HG02678 (cell line): ENCODE results near the gene PKDCC.
"Not testable (repeated sequence)": the region's sequence is repeated elsewhere in the genome, so short reads cannot be mapped to it uniquely, and the experiment has no call there.

Source experiments
- ATAC-seq: cut with Tn5 transposase; IDR thresholded peaks from one replicate; pipeline ENCODE4 v1.9.1; 2021; ENCODE audit warnings: mild to moderate bottlenecking, moderate library complexity; ENCODE audit not compliant: unreplicated experiment

PKDCC gene

DNA sequence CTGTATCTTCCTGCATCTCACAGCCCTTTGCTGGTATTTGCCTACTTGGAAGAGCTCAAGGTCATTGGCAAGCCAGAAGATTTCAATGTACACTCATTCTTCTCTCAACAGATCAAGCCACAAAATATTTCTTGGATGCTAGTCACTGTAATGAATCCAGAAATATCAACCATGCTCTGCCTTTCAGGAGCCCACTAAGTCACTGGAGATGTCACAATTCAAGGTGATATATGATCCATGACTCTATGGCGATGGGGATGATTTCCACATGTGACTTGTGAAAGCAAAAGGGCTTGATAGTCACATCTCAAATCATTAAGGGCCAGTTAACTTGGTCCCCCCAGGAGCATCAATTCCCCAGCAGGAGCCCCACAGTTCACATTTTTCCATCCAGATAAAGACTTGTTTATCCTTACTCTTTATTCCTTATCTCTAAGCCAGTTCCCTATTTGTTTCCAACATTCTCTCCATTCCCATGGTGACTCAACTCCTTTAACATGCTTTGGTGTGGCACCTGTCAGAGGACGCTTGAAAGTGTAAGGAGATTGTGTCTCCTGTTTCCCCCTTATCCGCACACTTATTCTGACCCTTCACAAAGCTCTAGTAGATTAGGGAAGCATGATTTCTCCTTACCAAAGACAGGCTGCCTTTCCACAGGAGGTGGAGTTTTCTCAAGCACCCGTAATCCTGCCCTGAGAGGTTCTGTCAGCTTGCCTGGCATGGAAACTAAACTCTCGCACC lies 15.8 kb downstream of the PKDCC start:
- ATAC-seq, result no peak

DNA sequence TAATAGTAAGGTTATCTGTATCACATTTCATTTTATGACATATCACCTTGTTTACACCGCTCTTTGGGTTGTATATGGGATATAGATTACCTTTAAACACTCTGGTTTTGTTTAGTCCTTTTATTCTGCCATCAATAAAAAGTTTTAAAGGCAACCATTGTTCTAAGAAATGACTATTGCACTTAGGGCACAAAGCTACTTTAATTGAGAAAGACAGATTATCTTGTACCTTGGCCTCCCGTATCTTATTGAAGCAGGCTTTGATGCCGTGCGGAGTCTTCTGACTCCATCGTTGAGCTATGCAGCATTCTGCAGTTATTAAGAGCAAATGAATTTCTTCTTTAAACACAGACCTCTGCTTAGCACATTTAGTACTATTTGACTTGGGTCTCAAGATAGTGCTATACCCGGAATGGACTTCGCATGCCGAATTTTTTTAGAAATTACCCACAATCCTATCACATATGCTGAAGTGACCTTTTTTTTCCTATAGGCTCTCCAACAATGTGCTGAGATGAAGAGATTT lies 16.7 kb downstream of the PKDCC start:
- ATAC-seq, result no peak

GRCh38 chr2:42065753-42066152 lies 17.9 kb downstream of the PKDCC start:
- not testable (repeated sequence) for ATAC-seq

DNA sequence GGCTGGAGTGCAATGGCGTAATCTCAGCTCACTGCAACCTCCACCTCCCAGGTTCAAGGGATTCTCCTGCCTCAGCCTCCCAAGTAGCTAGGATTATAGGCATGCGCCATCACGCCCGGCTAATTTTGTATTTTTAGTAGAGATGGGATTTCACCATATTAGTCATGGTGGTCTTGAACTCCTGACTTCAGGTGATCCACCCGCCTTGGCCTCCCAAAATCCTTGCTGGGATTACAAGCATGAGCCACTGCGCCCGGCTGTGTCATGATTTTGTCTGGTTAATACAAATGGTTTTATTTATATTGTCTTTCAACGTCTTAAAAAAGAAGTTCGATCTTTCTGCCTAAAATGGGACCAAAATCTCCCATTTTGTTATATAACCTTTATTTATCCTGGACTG lies 19.2 kb downstream of the PKDCC start:
- not testable (repeated sequence) for ATAC-seq

- ATAC-seq, result no peak
Observed at GRCh38 chr2:42067521-42067920, 19.7 kb downstream of the PKDCC start.

DNA sequence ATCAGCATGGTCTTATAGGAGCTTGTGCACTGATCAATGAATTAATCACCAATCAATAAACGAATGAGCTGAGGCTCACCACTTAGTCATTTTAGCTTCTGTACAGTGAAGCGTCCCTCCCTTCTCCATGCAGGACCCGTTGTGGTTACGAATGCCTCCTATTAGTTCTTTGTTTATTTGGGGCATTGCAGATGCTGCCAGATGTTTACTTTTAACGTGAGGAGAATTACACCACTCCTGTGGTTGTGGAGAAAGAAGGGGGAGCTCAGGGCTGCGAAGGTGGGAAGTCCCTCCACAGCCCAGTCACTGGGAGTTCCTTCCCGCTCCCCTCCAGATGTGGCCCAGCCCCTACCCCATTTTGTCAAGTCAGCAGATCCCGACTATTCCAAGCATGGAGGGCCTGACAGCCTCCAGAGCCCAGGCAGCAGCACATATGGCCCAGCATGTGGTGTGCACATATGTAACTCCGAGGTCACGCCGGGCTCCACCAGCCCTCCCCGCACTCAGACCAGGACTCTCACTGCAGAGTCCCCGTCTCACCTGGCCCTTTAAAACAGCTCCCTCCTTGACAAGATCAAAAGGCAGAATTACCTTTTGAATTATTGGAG lies 20.9 kb downstream of the PKDCC start:
- no peak for ATAC-seq

DNA sequence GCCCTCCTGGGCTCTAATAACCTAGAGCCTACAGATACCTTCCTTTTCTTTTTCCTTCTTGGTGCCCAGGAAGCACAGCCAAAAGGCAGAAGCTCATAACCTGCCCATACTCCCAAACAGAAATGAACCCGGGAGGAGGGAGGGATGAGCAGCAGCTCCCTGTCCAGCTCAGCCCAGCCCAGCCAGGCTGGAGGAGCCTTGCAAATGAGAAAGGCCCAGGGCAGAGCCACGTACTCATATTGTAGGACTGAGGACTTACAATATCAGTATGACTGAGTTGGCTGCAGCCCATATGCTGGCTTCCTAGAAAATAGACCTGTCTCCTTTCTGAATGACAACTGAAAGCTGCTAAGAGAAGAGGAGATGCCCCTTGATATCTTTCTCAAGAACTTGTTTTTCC lies 21.7 kb downstream of the PKDCC start:
- no peak for ATAC-seq

- no peak for ATAC-seq
Observed at GRCh38 chr2:42071791-42072190, 24.0 kb downstream of the PKDCC start.

GRCh38 chr2:42072349-42073118 lies 24.7 kb downstream of the PKDCC start:
- ATAC-seq, result no peak

- no peak for ATAC-seq
Observed at GRCh38 chr2:42073739-42074503, 26.1 kb downstream of the PKDCC start.

- ATAC-seq, result no peak
Observed at GRCh38 chr2:42074661-42075060, 26.8 kb downstream of the PKDCC start.

GRCh38 chr2:42076357-42077225 lies 28.8 kb downstream of the PKDCC start:
- ATAC-seq, result no peak

- no peak for ATAC-seq
Observed at GRCh38 chr2:42077343-42077742, 29.5 kb downstream of the PKDCC start.

- no peak for ATAC-seq
Observed at GRCh38 chr2:42079737-42080287, 32.0 kb downstream of the PKDCC start.

DNA sequence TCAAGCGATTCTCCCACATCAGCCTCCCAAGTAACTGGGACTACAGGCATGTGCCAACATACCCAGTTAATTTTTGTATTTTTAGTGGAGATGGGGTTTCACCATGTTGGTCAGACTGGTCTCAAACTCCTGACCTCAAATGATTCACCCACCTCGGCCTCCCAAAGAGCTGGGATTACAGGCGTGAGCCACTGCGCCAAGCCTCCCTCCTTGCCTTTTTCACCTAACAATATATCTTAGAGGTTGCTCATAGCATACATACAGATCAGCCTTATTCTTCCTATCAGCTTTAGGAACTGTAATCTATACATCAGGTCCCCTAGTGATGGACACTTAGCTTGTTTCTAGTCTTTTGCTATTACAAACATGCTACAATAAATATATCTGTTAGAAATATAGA lies 33.3 kb downstream of the PKDCC start:
- ATAC-seq, result not testable (repeated sequence)

- ATAC-seq, result no peak
Observed at GRCh38 chr2:42082016-42082415, 34.2 kb downstream of the PKDCC start.

GRCh38 chr2:42084231-42084671 lies 36.4 kb downstream of the PKDCC start:
- ATAC-seq, result no peak

DNA sequence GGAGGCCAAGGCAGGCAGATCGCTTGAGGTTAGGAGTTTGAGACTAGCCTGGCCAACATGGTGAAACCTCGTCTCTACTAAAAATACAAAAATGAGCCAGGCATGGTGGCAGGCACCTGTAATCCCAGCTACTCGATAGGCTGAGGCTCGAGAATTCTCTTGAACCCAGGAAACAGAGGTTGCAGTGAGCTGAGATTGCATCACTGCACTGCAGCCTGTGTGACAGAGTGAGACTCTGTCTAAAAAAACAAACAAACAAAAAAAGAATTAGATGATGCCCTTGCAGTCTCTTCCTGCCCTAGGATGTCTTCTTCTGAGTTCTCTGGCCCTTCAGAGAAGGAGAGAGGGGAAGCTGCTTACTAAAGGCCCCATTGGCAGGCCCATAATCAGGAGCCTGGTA lies 37.2 kb downstream of the PKDCC start:
- not testable (repeated sequence) for ATAC-seq

DNA sequence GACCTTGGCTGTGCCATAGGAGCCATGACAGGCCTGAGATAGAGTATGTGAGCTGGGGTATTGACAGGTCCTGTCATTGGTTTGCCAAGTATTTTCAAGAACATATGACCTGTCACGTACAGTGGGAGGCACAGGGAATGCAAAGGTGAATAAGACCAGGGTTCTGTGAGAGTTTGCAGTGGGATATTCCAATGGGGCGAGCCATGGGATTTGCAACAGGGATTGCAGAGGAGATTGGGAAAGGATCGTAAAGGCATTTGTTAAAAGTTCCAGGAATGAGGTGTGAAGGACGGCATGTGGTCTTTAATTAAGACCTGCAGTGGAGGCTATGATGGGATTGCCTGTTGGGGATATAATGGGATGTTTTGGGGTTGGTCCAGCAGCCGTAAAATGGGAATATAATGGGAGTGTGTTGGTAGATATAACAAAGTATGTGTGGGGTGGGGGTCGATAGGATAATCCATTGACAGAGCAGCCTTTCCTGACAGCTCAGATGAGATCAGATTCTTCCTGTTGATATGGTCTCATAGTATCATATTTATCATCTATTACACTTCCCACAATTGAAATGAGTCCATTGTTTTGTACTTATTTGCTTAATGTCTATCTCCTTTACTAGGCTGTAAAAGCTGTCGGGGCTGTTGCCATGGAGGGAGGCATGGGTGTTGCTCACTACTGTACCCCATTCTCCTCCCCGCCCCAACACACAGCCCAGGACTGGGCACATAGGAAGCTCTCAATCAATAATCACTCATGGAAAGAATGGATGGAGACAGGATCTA lies 38.1 kb downstream of the PKDCC start:
- no peak for ATAC-seq
